Measurements from ENCODE around the gene EFNA4. TPM values are rescaled to one million over a fixed set of nuclear protein-coding genes. Genes with fewer than 3 reads are reported as not detected.

EFNA4 gene
- total and polyA plus RNA-seq, 2 of the 4 experiments (the other 2 are of a cell fraction) = 3.8 to 11.8 TPM

DNA sequence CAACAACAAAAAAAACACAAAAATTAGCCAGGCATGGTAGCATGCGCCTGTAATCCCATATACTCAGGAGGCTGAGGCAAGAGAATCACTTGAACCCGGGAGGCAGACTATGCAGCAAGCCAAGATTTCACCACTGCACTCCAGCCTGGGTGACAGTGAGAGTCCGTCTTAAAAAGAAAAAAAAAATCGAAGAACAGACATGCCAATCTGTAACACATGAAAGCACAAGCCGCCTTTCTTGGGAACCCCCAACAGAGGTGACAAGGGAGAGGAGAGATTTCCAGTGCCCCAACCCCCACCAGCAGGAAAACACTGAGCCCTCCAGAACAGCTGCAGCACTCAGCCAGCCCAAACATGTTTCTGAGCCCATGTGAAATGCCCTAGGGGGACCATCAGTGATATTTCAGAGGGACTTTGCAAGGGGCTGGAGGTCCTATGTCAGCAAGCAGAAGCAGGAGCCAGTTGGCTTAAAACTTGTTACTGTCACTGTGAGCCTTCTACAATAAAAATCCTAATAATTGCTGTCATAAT is 50.0 kb downstream of the EFNA4 start:
- no peaks in the 10 kb centered on the region; the same call in 1 of the 2 replicates for H3K9me1 ChIP-seq (ENCODE audit: insufficient read depth, low read length)
- no TSS peak for BruUV-seq (replicated peaks)
- no peaks in the 10 kb centered on the region for H3K79me1 ChIP-seq (ENCODE audit: low read depth in 1 of 2, low read length in 2 of 2)
- H2BK15ac ChIP-seq (ENCODE audit: low read depth, low read length) = no peak overlapping the region
- no peak overlapping the region for H2AK5ac ChIP-seq (ENCODE audit: low read depth, low read length)
- POLR2A ChIA-PET (ENCODE audit: unreplicated experiment) = no interaction called here
- in situ Hi-C loops (cut with MboI; ENCODE audit: low sequenced_read_pairs) (no loop called here), intact Hi-C loops (cut with micrococcal nuclease) (no loop called here), dilution Hi-C loops (cut with HindIII; ENCODE audit: low sequenced_read_pairs, unreplicated experiment) (no loop called here)
- peaks cover 49% of the 10 kb centered on the region for H3K27me3 ChIP-seq (ENCODE audit: control insufficient read depth, insufficient read depth, low read length)
- no peak overlapping the region for H4K5ac ChIP-seq (ENCODE audit: low read depth, low read length)
- H3K4ac ChIP-seq (ENCODE audit: low read depth, low read length) = no peak overlapping the region
- no peak overlapping the region for H3K18ac ChIP-seq (ENCODE audit: low read depth, low read length)
- TF ChIP-seq MXI1 (IDR thresholded peaks at IDR 0.05; ENCODE audit: borderline replicate concordance, low read depth, low read length) (no peak), SMC3 (IDR thresholded peaks at IDR 0.05; ENCODE audit: low read depth, low read length) (no peak), MAFK (IDR thresholded peaks at IDR 0.05; ENCODE audit: low read depth, low read length) (no peak)
- no peaks in the 10 kb centered on the region for H3K36me3 ChIP-seq (ENCODE audit: control insufficient read depth, insufficient read depth, low read length)
- DNase-seq = no peak
- H2BK5ac ChIP-seq (ENCODE audit: low read depth, low read length, poor library complexity, severe bottlenecking) = no peak overlapping the region
- H4K20me1 ChIP-seq (ENCODE audit: insufficient read depth, low read length) = no peaks in the 10 kb centered on the region
- H3K27ac ChIP-seq (ENCODE audit: insufficient read depth, low read length) = no peak overlapping the region
- H2BK20ac ChIP-seq (ENCODE audit: low read depth, low read length) = no peak overlapping the region
- H3K4me2 ChIP-seq (ENCODE audit: low read depth, low read length) = no peak overlapping the region
- H3K4me1 ChIP-seq (ENCODE audit: control insufficient read depth, insufficient read depth, low read length) = no peaks in the 10 kb centered on the region
- 69% methylated on average over 2 of the region's 5 CpGs; no CpG with 5 or more reads in 1 of the 2 experiments for WGBS, 2 experiments (ENCODE audit: extremely low coverage in 2 of 2, insufficient read length in 1 of 2)
- H2AK9ac ChIP-seq (replicated peaks; ENCODE audit: low read depth, low read length, poor library complexity) = no peak overlapping the region
- no peak overlapping the region for H3K4me3 ChIP-seq (ENCODE audit: insufficient read depth, low read depth, low read length)
- H4K91ac ChIP-seq (ENCODE audit: insufficient read depth, low read depth, low read length) = no peak overlapping the region
- no peak overlapping the region for H4K8ac ChIP-seq (ENCODE audit: low read depth in 2 of 2, low read length in 2 of 2)
- no peak overlapping the region for H3K23ac ChIP-seq (ENCODE audit: low read depth, low read length)
- H2BK120ac ChIP-seq (ENCODE audit: low read depth, low read length) = no peak overlapping the region
- H3K9me3 ChIP-seq (ENCODE audit: control insufficient read depth, insufficient read depth, low read length) = no peaks in the 10 kb centered on the region
- no peak overlapping the region for H2AFZ ChIP-seq (replicated peaks; ENCODE audit: low read length, poor library complexity)
- no peak overlapping the region for H3K14ac ChIP-seq (replicated peaks; ENCODE audit: low read depth, low read length)
- no peak overlapping the region for H3K56ac ChIP-seq (ENCODE audit: extremely low read depth, insufficient read depth, low read length)
- ATAC-seq (ENCODE audit: low read depth) = no peak
- CTCF ChIA-PET = no interaction called here
- no peak overlapping the region for H3K9ac ChIP-seq (ENCODE audit: low read depth, low read length)
